Stimulated activated CD4-positive, alpha-beta T cell treated with anti-CD3 and anti-CD28 coated beads, Interleukin-15, amount 100 ng/mL, for 24 hours (primary cell): ENCODE measurements around the gene LAMP2.
"Not testable (repeated sequence)": the region's sequence is repeated elsewhere in the genome, so short reads cannot be mapped to it uniquely, and the experiment has no call there.

Experiments
- DNase-seq: peaks from one replicate; pipeline ENCODE4 v3.0.0-alpha.2; 2020

Gene LAMP2

GRCh38 chrX:120468825-120469525, at the start of gene LAMP2:
TSS of gene LAMP2 (minus strand) at chrX:120469296. CDS start at chrX:120469169, 127 bp downstream.
- DNase-seq: peak; percentile 86

GRCh38 chrX:120517936-120518335, 48.8 kb upstream of the LAMP2 start:
- no peak for DNase-seq

- DNase-seq: no peak
Measured at GRCh38 chrX:120514236-120514635, 45.1 kb upstream of the LAMP2 start.

GRCh38 chrX:120512627-120513026, 43.5 kb upstream of the LAMP2 start:
- no peak for DNase-seq

GRCh38 chrX:120512222-120512621, 43.1 kb upstream of the LAMP2 start:
- DNase-seq: no peak

GRCh38 chrX:120504569-120504968, 35.5 kb upstream of the LAMP2 start:
- DNase-seq: no peak

GRCh38 chrX:120499301-120500072, 30.4 kb upstream of the LAMP2 start:
- DNase-seq: no peak

GRCh38 chrX:120490119-120490518, 21.0 kb upstream of the LAMP2 start:
- DNase-seq: not testable (repeated sequence)

GRCh38 chrX:120486786-120487185, 17.7 kb upstream of the LAMP2 start:
- no peak for DNase-seq

- DNase-seq: peak; percentile 69
Measured at GRCh38 chrX:120485638-120486520, 16.8 kb upstream of the LAMP2 start.

GRCh38 chrX:120485315-120485637, 16.2 kb upstream of the LAMP2 start:
- no peak for DNase-seq

GRCh38 chrX:120477453-120477852, 8.4 kb upstream of the LAMP2 start:
- no peak for DNase-seq

GRCh38 chrX:120476714-120477113, 7.6 kb upstream of the LAMP2 start:
- DNase-seq: no peak

GRCh38 chrX:120475447-120475846, 6.4 kb upstream of the LAMP2 start:
- DNase-seq: not testable (repeated sequence)

- no peak for DNase-seq
Measured at GRCh38 chrX:120474085-120474484, 5.0 kb upstream of the LAMP2 start.

GRCh38 chrX:120469657-120470056, 561 bp upstream of the LAMP2 start:
- DNase-seq: not testable (repeated sequence)

- no peak for DNase-seq
Measured at GRCh38 chrX:120468479-120468824, 644 bp downstream of the LAMP2 start.

- no peak for DNase-seq
Measured at GRCh38 chrX:120468071-120468470, 1.0 kb downstream of the LAMP2 start.

GRCh38 chrX:120464411-120464810, 4.7 kb downstream of the LAMP2 start:
- DNase-seq: no peak

- DNase-seq: no peak
Measured at GRCh38 chrX:120463241-120463640, 5.9 kb downstream of the LAMP2 start.

- DNase-seq: no peak
Measured at GRCh38 chrX:120462370-120462769, 6.7 kb downstream of the LAMP2 start.

- DNase-seq: no peak
Measured at GRCh38 chrX:120459309-120459708, 9.8 kb downstream of the LAMP2 start.

- no peak for DNase-seq
Measured at GRCh38 chrX:120457766-120458180, 11.3 kb downstream of the LAMP2 start.

GRCh38 chrX:120456973-120457372, 12.1 kb downstream of the LAMP2 start:
- DNase-seq: no peak
